H1 (cell line): ENCODE measurements around the gene VWA2.

ENCODE experiments used
- ASH2L ChIP-seq: fragments of 200-600, 300-600 bp; sonication (generic); IDR thresholded peaks from one replicate; pipeline ENCODE4 v1.7.1; 2017; ENCODE audit warnings: low read length
- CHD2 ChIP-seq: IDR thresholded peaks from 2 replicates; pipeline ENCODE4 v1.6.1; 2012; ENCODE audit warnings: low read length, improper control_type of control experiment
- EZH2 ChIP-seq: fragments of 200-600 bp; sonication (generic); IDR thresholded peaks from 2 replicates; pipeline ENCODE4 v1.7.1; 2012; ENCODE audit warnings: low read depth, mild to moderate bottlenecking, moderate library complexity, low read length, inconsistent platforms; ENCODE audit not compliant: severe bottlenecking
- HDAC6 ChIP-seq: IDR thresholded peaks from one replicate; pipeline ENCODE4 v1.7.1; 2012; ENCODE audit warnings: low read depth, mild to moderate bottlenecking, inconsistent platforms, low read length, moderate library complexity
- NRF1 ChIP-seq: IDR thresholded peaks from 2 replicates; pipeline ENCODE4 v1.6.1; 2011; ENCODE audit warnings: mild to moderate bottlenecking, low read depth, low read length, improper control_type of control experiment
- POLR2A ChIP-seq, 2 experiments: IDR thresholded peaks; 1 replicate in 1 of 2; 2 replicates in 1 of 2; pipeline ENCODE4 v1.6.1; 2011; ENCODE audit warnings: low read depth in 2 of 2, low read length in 2 of 2, mild to moderate bottlenecking in 2 of 2; ENCODE audit errors: control extremely low read depth in 1 of 2
- POLR2AphosphoS5 ChIP-seq: IDR thresholded peaks from 2 replicates; pipeline ENCODE4 v1.6.1; 2011; ENCODE audit warnings: low read depth, low read length
- RXRA ChIP-seq: IDR thresholded peaks from 2 replicates; pipeline ENCODE4 v1.6.1; 2011; ENCODE audit warnings: low read depth, mild to moderate bottlenecking, low read length, moderate library complexity; ENCODE audit not compliant: insufficient read depth
- TAF1 ChIP-seq: IDR thresholded peaks from 2 replicates; pipeline ENCODE4 v1.6.1; 2011; ENCODE audit warnings: mild to moderate bottlenecking, low read depth, low read length
- TAF7 ChIP-seq: optimal IDR thresholded peaks from 2 replicates; pipeline ENCODE3; 2011; ENCODE audit warnings: low read depth, mild to moderate bottlenecking, inconsistent platforms, low read length, moderate library complexity, borderline replicate concordance
- TF ChIP-seq, protein P1 (sequence below): IDR thresholded peaks from 2 replicates; pipeline ENCODE4 v1.6.1; 2011; ENCODE audit warnings: low read length, improper control_type of control experiment
- TF ChIP-seq, protein P2 (sequence below), 3 experiments: IDR thresholded peaks; 1 replicate in 2 of 3; 2 replicates in 1 of 3; pipeline versions ENCODE4 v1.5.1 to v1.6.1; 2011; ENCODE audit warnings: low read length in 3 of 3, mild to moderate bottlenecking in 3 of 3, inconsistent platforms in 2 of 3, low read depth in 1 of 3, moderate library complexity in 1 of 3; ENCODE audit not compliant: insufficient read depth in 1 of 3; ENCODE audit errors: control extremely low read depth in 1 of 3
- TF ChIP-seq, protein P3 (sequence below): IDR thresholded peaks from 2 replicates; pipeline ENCODE4 v1.6.1; 2012; ENCODE audit warnings: low read length, inconsistent platforms
- TF ChIP-seq, protein P4 (sequence below): IDR thresholded peaks from 2 replicates; pipeline ENCODE4 v1.6.1; 2012; ENCODE audit warnings: inconsistent platforms

DNA sequence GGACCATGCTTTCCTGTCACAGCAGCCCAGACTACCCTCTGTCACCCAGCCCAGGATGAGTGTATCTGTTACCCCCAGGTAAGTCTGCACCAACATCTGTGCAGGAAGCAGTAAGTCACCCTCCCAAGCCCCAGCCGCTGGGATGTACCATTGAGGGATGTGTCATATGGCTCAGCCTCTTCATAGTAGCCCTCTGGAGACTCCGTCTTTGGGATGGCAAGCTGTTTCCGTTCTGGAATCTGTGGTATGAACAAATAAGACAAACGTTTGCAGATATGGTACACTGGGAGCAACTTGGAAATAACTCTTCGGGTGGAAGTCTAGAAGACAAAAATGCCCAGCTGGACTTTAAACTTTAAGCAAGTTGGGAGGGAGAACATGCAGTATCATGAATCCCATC is 84.0 kb downstream of the VWA2 start:
- TF ChIP-seq TAF7 (no peak), NRF1 (no peak), RXRA (no peak), TAF1 (no peak), ASH2L (no peak), POLR2AphosphoS5 (no peak), CHD2 (no peak), EZH2 (no peak), POLR2A (IDR thresholded peaks at IDR 0.05; ENCODE audit: control extremely low read depth in 1 of 2, low read depth in 2 of 2, low read length in 2 of 2) (no peak), HDAC6 (no peak)
- TF ChIP-seq, protein P1, sequence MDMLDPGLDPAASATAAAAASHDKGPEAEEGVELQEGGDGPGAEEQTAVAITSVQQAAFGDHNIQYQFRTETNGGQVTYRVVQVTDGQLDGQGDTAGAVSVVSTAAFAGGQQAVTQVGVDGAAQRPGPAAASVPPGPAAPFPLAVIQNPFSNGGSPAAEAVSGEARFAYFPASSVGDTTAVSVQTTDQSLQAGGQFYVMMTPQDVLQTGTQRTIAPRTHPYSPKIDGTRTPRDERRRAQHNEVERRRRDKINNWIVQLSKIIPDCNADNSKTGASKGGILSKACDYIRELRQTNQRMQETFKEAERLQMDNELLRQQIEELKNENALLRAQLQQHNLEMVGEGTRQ = no peak
- TF ChIP-seq, protein P2, sequence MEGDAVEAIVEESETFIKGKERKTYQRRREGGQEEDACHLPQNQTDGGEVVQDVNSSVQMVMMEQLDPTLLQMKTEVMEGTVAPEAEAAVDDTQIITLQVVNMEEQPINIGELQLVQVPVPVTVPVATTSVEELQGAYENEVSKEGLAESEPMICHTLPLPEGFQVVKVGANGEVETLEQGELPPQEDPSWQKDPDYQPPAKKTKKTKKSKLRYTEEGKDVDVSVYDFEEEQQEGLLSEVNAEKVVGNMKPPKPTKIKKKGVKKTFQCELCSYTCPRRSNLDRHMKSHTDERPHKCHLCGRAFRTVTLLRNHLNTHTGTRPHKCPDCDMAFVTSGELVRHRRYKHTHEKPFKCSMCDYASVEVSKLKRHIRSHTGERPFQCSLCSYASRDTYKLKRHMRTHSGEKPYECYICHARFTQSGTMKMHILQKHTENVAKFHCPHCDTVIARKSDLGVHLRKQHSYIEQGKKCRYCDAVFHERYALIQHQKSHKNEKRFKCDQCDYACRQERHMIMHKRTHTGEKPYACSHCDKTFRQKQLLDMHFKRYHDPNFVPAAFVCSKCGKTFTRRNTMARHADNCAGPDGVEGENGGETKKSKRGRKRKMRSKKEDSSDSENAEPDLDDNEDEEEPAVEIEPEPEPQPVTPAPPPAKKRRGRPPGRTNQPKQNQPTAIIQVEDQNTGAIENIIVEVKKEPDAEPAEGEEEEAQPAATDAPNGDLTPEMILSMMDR (IDR thresholded peaks at IDR 0.05; ENCODE audit: control extremely low read depth in 1 of 3, insufficient read depth in 1 of 3, low read depth in 1 of 3, low read length in 3 of 3) = no peak
- TF ChIP-seq, protein P3, sequence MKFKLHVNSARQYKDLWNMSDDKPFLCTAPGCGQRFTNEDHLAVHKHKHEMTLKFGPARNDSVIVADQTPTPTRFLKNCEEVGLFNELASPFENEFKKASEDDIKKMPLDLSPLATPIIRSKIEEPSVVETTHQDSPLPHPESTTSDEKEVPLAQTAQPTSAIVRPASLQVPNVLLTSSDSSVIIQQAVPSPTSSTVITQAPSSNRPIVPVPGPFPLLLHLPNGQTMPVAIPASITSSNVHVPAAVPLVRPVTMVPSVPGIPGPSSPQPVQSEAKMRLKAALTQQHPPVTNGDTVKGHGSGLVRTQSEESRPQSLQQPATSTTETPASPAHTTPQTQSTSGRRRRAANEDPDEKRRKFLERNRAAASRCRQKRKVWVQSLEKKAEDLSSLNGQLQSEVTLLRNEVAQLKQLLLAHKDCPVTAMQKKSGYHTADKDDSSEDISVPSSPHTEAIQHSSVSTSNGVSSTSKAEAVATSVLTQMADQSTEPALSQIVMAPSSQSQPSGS = no peak
- TF ChIP-seq, protein P4, sequence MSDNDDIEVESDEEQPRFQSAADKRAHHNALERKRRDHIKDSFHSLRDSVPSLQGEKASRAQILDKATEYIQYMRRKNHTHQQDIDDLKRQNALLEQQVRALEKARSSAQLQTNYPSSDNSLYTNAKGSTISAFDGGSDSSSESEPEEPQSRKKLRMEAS = no peak
